OCI-LY7 (cell line): Measurements from ENCODE around the gene C8B.

ENCODE experiments used
- CTCF ChIP-seq: fragments of 200-600 bp; sonication (generic); conservative IDR thresholded peaks from 2 replicates; pipeline ENCODE4 v1.5.1; 2014; ENCODE audit warnings: mild to moderate bottlenecking, antibody characterized with exemption, low read length, moderate library complexity, mixed read lengths
- EZH2phosphoT487 ChIP-seq: fragments of 200-600 bp; sonication (generic); IDR thresholded peaks from 2 replicates; pipeline ENCODE4 v1.6.1; 2018; ENCODE audit warnings: low read depth, borderline replicate concordance, mild to moderate bottlenecking, mixed run types, antibody characterized with exemption, low read length, moderate library complexity, mixed read lengths

- TF ChIP-seq CTCF (no peak), EZH2phosphoT487 (no peak)
Observed at GRCh38 chr1:56977910-56978309, 12.1 kb upstream of the C8B start.
